Measurements from ENCODE around the gene KNSTRN.

The KNSTRN gene

GRCh38 chr15:40399370-40399769 lies 16.8 kb downstream of the KNSTRN start:
- DNase-seq (ENCODE audit: low spot score): no peak

GRCh38 chr15:40405501-40406381 lies 23.2 kb downstream of the KNSTRN start, which contains the start of gene IVD:
TSS of gene IVD (plus strand) at chr15:40405795. CDS start at chr15:40405828, 33 bp downstream.
- DNase-seq (ENCODE audit: low spot score): peak; percentile 98

GRCh38 chr15:40407330-40407990 lies 24.9 kb downstream of the KNSTRN start:
- no peak for DNase-seq (ENCODE audit: low spot score)

- no peak for DNase-seq (ENCODE audit: low spot score)
These were observed 26.8 kb downstream of the KNSTRN start for GRCh38 chr15:40409366-40409765.

GRCh38 chr15:40410476-40410875 lies 28.0 kb downstream of the KNSTRN start:
- no peak for DNase-seq (ENCODE audit: low spot score)

- no peak for DNase-seq (ENCODE audit: low spot score)
These were observed 29.7 kb downstream of the KNSTRN start for GRCh38 chr15:40412095-40412759.

GRCh38 chr15:40413036-40413435 lies 30.5 kb downstream of the KNSTRN start:
- no peak for DNase-seq (ENCODE audit: low spot score)

DNA sequence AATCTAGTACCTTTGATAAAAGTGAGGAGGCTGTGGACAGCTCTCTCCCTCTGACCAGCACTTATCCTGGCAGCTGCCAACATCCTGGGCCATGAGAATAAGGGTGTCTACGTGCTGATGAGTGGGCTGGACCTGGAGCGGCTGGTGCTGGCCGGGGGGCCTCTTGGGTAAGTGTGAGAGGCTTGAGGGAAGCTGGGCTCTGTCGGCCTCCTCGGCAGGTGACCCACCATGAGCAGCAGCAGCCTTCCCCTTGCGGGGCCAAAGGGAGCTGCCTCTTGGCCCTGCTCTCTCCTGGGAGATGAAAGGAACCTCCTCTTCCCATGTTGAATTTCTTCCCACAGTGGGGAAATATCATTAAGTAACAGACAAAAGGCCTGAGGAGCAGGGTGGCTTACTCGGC lies 32.3 kb downstream of the KNSTRN start:
- no peak for DNase-seq (ENCODE audit: low spot score)

- DNase-seq (ENCODE audit: low spot score): no peak
These were observed 32.7 kb downstream of the KNSTRN start for GRCh38 chr15:40415226-40415625.

- no peak for DNase-seq (ENCODE audit: low spot score)
These were observed 33.5 kb downstream of the KNSTRN start for GRCh38 chr15:40416056-40416455.

DNA sequence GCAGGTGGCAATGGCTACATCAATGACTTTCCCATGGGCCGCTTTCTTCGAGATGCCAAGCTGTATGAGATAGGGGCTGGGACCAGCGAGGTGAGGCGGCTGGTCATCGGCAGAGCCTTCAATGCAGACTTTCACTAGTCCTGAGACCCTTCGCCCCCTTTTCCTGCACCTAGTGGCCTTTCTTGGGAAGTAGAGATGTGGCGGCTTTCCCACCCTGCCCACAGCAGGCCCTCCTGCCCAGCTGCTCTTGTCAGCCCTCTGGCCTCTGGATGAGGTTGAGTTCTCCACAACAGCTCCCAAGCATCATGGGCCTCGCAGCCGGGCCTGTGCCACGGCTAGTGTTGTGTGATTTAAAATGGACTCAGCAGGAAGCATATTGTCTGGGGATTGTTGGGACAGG lies 35.6 kb downstream of the KNSTRN start:
- no peak for DNase-seq (ENCODE audit: low spot score)

- DNase-seq (ENCODE audit: low spot score): no peak
These were observed 37.7 kb downstream of the KNSTRN start for GRCh38 chr15:40420071-40420713.

DNA sequence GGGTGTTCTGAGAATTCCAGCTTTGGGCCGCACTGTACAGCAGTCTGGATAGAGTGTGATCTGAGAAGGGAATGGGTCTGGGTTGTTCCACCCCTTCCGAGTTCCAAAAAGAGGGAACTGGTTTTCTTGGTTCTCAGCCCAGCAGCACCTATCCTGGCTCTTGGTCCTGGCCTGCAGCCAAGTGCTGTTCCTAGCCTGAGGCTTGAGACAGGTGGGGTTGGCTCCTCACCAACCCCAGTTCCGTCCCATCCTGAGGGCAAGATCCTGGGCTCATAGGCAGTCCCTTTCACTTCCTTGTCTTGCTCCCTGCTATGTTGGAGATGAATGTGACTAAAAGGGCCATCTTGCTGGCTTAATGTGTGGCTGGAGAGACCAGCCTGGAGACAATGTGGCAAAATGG lies 38.3 kb downstream of the KNSTRN start:
- no peak for DNase-seq (ENCODE audit: low spot score)

- DNase-seq (ENCODE audit: low spot score): peak; percentile 47
These were observed 39.0 kb downstream of the KNSTRN start for GRCh38 chr15:40421246-40422157.

GRCh38 chr15:40424483-40425115 lies 42.1 kb downstream of the KNSTRN start:
- no peak for DNase-seq (ENCODE audit: low spot score)

- DNase-seq (ENCODE audit: low spot score): no peak
These were observed 43.2 kb downstream of the KNSTRN start for GRCh38 chr15:40425681-40426080.

DNA sequence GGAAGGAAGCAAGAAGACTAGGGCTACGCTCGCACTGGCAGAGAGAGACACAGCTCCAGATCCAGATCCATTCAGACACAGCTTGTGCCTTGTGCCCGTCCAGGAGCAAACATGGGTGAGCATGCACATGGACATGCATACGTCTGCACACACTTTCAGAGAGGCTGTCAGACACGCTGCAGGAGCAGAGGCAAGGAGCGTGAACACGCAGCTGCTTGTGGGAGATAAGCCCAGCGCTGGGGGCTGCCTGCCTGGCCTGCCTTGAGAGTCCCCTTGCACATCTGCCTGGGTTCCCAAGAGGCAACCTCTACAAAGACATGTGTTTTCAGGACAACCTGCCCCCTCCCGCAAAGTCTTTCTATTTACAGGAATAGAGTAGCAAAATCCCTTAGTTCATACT lies 44.7 kb downstream of the KNSTRN start:
- DNase-seq (ENCODE audit: low spot score): no peak

- no peak for DNase-seq (ENCODE audit: low spot score)
These were observed 45.7 kb downstream of the KNSTRN start for GRCh38 chr15:40428185-40428584.

DNA sequence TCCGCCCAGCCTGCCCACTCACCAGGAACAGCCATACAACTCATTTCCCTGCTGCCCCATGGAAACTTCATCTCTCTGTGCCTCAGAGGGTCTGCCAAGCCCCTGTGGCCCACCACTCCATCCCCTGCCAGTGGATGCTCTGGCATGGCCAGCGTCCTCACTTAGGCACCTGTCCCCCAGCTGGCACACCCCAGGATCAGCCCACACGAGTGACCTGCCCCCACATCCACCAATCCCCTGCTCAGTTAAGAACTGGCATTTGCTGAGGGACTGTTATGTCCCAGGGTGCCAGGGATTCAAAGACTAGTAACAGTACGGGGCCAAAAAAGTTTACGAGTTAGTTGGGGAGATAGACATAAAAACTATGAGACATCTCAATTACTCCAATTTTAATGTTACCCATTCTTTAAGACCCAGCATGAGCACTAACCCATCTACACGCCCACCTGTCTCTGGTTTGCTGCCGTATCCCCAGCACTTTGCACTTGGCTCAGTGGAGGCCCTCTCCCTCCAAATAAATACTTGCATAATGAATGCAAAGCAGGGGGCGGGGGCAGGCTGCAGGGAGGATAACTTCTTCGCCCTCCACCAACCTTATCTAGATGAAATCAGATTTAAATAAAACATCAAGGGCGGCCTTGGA lies 46.7 kb downstream of the KNSTRN start:
- no peak for DNase-seq (ENCODE audit: low spot score)

GRCh38 chr15:40430271-40430805 lies 47.8 kb downstream of the KNSTRN start:
- DNase-seq (ENCODE audit: low spot score): no peak
